Central memory CD8-positive, alpha-beta T cell (primary cell): ENCODE measurements around the gene LBH.

ENCODE experiments used
- ATAC-seq: fragments of 150-1000 bp; cut with Tn5 transposase; replicated peaks from 2 replicates; pipeline ENCODE4 v1.10.0; 2022; ENCODE audit warnings: mild to moderate bottlenecking, moderate FRiP score, moderate number of reproducible peaks; ENCODE audit not compliant: poor library complexity, severe bottlenecking; ENCODE audit errors: extremely low read depth
- DNase-seq, 2 donors: peaks; one replicate each; pipeline ENCODE4 v3.0.0; 2021; ENCODE audit warnings: low spot score in 2 of 2
- H3K27ac Mint-ChIP-seq: one replicate; pipeline ENCODE4 v1.8.0; 2022; ENCODE audit warnings: low read depth, mild to moderate bottlenecking, moderate library complexity, mixed read lengths
- H3K27me3 Mint-ChIP-seq: one replicate; pipeline ENCODE4 v1.8.0; 2022; ENCODE audit warnings: mixed read lengths
- H3K36me3 Mint-ChIP-seq: one replicate; pipeline ENCODE4 v1.8.0; 2022; ENCODE audit warnings: mild to moderate bottlenecking, moderate library complexity, mixed read lengths; ENCODE audit not compliant: insufficient read depth
- H3K4me1 Mint-ChIP-seq: one replicate; pipeline ENCODE4 v1.8.0; 2022; ENCODE audit warnings: mixed read lengths
- H3K4me3 Mint-ChIP-seq: one replicate; pipeline ENCODE4 v1.8.0; 2022; ENCODE audit warnings: mild to moderate bottlenecking, moderate library complexity, mixed read lengths
- H3K9me3 Mint-ChIP-seq: one replicate; pipeline ENCODE4 v1.8.0; 2022; ENCODE audit warnings: mixed read lengths

LBH gene

DNA sequence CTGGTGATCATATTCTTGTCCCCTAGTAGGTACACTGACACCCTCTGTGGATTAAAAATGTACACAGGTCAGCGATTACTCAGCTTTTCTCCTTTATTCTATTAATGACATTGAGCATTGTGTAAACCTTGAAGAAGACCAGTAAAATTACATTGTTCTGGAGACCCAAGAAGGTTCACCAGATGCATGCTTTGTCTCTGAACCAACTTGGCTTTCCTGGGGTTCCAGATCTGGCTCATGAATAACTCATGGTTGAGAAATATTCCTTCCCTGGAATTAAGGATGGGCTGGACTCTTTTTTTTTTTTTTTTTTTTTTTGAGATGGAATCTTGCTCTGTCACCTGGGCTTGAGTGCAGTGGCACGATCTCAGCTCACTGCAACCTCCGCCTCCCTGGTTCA, 11.9 kb downstream of the LBH start:
- Mint-ChIP-seq H3K9me3 (no peaks in the 10 kb centered on the region), H3K27me3 (no peaks in the 10 kb centered on the region), H3K4me3 (peak overlapping the region; percentile 50), H3K36me3 (peaks cover 67% of the 10 kb centered on the region), H3K4me1 (peaks cover 68% of the 10 kb centered on the region), H3K27ac (peak overlapping the region; percentile 62)
- ATAC-seq (no peak), DNase-seq (no peak)

DNA sequence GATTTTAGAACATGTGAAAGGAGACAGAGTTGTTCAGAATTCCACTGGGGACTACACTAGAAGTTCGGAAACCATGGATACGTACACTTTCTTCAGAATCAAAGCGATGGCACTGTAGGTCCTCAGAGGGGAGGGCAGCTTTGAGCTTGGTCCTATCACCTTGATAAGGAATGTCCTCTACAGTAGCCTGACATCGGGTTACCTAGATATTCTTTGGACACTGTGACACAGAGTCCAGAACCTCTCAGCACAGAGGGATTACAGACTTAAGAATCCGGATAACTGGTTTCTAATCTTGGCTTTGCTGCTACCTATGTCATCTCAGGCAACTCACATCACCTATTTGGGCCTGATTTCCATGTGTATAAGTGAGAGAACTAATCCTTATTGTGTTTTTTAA, 14.0 kb downstream of the LBH start:
- H3K27ac Mint-ChIP-seq = peak overlapping the region; percentile 92
- ATAC-seq = no peak

GRCh38 chr2:30248791-30249190, 17.5 kb downstream of the LBH start:
- no peak for DNase-seq
- H3K36me3 Mint-ChIP-seq = peaks cover 48% of the 10 kb centered on the region
- no peaks in the 10 kb centered on the region for H3K9me3 Mint-ChIP-seq
- no peaks in the 10 kb centered on the region for H3K27me3 Mint-ChIP-seq
- H3K27ac Mint-ChIP-seq = peak overlapping the region; percentile 62
- peak overlapping the region; percentile 21 for H3K4me3 Mint-ChIP-seq
- ATAC-seq = no peak
- H3K4me1 Mint-ChIP-seq = peaks cover 83% of the 10 kb centered on the region

More for the DNA sequence above, 14.0 kb downstream of the LBH start:
- Mint-ChIP-seq H3K27me3 (no peaks in the 10 kb centered on the region), H3K36me3 (peaks cover 61% of the 10 kb centered on the region), H3K4me1 (peaks cover 71% of the 10 kb centered on the region), H3K9me3 (no peaks in the 10 kb centered on the region), H3K4me3 (no peak overlapping the region)
- no peak for DNase-seq

GRCh38 chr2:30249354-30249753, 18.0 kb downstream of the LBH start:
- DNase-seq (no peak), ATAC-seq (no peak)
- Mint-ChIP-seq H3K9me3 (no peaks in the 10 kb centered on the region), H3K27ac (peak overlapping the region; percentile 62), H3K4me3 (peak overlapping the region; percentile 21), H3K36me3 (peaks cover 45% of the 10 kb centered on the region), H3K27me3 (no peaks in the 10 kb centered on the region), H3K4me1 (peaks cover 83% of the 10 kb centered on the region)

GRCh38 chr2:30250421-30250820, 19.1 kb downstream of the LBH start:
- H3K4me1 Mint-ChIP-seq = peaks cover 91% of the 10 kb centered on the region
- no peak overlapping the region for H3K27ac Mint-ChIP-seq
- no peak overlapping the region for H3K4me3 Mint-ChIP-seq
- ATAC-seq (no peak), DNase-seq (no peak)
- H3K27me3 Mint-ChIP-seq = no peaks in the 10 kb centered on the region
- H3K9me3 Mint-ChIP-seq = no peaks in the 10 kb centered on the region
- peaks cover 42% of the 10 kb centered on the region for H3K36me3 Mint-ChIP-seq

DNA sequence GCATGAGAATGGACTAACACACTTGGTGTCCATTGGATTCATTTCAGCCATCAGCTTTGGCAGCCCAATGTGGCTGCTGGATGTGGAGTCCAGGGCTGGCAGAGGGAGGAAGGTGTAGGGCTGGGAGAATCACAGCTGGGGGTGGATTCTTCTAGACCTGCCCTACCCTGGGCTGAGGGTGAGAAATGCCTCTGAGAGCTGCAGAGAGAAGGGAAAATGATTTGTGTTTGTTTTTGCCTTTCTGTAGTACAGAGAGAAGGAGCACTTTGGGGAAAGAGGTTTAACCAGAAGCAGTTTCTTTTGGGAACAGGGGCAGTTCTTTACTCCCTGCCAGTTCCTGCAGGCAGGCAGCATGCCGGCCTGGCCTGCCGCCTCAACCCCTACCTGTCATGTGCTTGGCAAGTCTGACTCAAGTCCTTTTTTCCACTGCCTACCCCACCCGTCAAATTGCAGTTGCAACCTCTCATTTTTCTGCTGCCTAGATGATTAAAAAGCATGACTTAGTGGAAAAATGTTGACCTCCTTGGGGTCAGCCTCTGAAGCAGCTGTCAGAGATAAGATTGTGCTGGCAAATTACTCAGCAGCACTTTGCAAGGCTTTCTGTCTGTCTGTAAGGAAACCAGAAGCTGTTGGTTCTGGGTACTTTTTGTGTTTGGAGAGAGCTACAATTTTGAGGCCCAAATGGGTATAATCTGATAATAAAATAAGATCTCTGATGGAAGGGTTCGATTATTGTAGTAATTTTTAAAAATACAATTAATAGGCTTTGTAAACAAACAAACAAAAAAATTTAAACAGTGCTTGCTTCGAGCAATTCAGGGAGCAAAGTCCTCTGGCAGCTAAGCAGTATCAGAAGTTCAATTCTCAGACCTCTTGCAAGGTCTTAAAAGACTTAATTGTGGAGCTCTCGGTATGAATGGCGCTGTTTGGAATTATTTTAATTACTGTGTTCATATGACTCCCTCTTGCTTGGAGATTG, 21.7 kb downstream of the LBH start:
- Mint-ChIP-seq H3K27ac (peak overlapping the region; percentile 86), H3K9me3 (no peaks in the 10 kb centered on the region), H3K36me3 (peaks cover 48% of the 10 kb centered on the region), H3K4me3 (peak overlapping the region; percentile 68), H3K27me3 (no peaks in the 10 kb centered on the region), H3K4me1 (peaks cover 94% of the 10 kb centered on the region)
- DNase-seq (no peak), ATAC-seq (peak; percentile 55)

GRCh38 chr2:30253873-30254684, 22.7 kb downstream of the LBH start:
- Mint-ChIP-seq H3K36me3 (peaks cover 52% of the 10 kb centered on the region), H3K9me3 (no peaks in the 10 kb centered on the region), H3K4me3 (no peak overlapping the region), H3K4me1 (peaks cover 91% of the 10 kb centered on the region), H3K27ac (peak overlapping the region; percentile 86), H3K27me3 (no peaks in the 10 kb centered on the region)
- no peak for DNase-seq
- ATAC-seq = no peak

GRCh38 chr2:30254685-30255001, 23.3 kb downstream of the LBH start:
- H3K27ac Mint-ChIP-seq = peak overlapping the region; percentile 79
- peaks cover 91% of the 10 kb centered on the region for H3K4me1 Mint-ChIP-seq
- DNase-seq = no peak
- no peaks in the 10 kb centered on the region for H3K9me3 Mint-ChIP-seq
- H3K4me3 Mint-ChIP-seq = no peak overlapping the region
- ATAC-seq = no peak
- peaks cover 55% of the 10 kb centered on the region for H3K36me3 Mint-ChIP-seq
- no peaks in the 10 kb centered on the region for H3K27me3 Mint-ChIP-seq

GRCh38 chr2:30255026-30255425, 23.7 kb downstream of the LBH start:
- H3K36me3 Mint-ChIP-seq = peaks cover 56% of the 10 kb centered on the region
- no peak for ATAC-seq
- no peak for DNase-seq
- peak overlapping the region; percentile 41 for H3K4me3 Mint-ChIP-seq
- peak overlapping the region; percentile 79 for H3K27ac Mint-ChIP-seq
- no peaks in the 10 kb centered on the region for H3K9me3 Mint-ChIP-seq
- H3K4me1 Mint-ChIP-seq = peaks cover 91% of the 10 kb centered on the region
- no peaks in the 10 kb centered on the region for H3K27me3 Mint-ChIP-seq

DNA sequence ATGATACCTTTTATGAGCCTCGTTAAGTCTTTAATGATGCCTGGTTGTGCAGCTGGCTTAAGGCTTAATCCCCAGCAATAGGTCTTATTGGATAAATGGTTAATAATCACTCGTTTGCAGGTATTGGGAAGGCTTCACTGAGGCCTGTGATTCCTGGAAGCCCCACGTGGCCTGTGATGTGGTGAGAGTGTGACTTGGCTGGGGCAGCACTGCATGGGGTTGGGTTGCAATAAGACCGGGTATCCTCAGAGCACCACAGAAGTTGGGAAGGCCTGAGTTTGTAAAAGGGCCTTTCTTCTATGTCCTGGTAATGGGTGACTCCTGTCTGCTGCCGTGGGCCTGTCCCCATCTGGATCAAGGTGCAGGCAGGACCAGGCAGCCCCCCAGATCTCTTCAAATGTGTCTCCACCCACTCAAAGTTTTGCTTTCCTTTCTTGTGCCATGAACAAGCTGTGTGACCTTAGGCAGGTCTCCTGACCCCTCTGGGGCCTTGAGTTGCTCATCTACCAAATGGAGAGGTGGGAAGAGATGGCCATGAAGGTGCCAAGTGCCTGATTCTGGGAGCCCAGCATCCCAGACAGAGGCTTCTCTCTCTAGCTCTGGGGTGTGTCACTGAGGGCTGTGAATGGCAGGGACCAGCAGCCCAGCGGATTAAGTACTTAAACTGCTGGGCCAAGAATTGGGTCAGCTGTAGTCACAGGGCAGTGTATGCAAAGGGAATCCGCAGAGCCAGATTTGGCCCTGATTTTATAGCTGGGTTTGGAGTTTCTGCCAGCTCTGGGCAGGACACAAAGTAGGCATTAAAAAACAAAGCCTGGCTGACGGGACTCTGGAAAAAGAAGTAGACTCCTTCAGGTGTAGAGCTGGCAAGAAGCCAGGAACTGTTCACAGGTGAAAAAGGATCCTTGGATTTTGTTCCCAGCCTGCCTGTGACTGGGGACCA, 24.4 kb downstream of the LBH start:
- no peak for DNase-seq
- Mint-ChIP-seq H3K27me3 (no peaks in the 10 kb centered on the region), H3K4me1 (peaks cover 91% of the 10 kb centered on the region), H3K27ac (peak overlapping the region; percentile 79), H3K4me3 (peak overlapping the region; percentile 41), H3K9me3 (no peaks in the 10 kb centered on the region), H3K36me3 (peaks cover 53% of the 10 kb centered on the region)
- ATAC-seq = no peak

DNA sequence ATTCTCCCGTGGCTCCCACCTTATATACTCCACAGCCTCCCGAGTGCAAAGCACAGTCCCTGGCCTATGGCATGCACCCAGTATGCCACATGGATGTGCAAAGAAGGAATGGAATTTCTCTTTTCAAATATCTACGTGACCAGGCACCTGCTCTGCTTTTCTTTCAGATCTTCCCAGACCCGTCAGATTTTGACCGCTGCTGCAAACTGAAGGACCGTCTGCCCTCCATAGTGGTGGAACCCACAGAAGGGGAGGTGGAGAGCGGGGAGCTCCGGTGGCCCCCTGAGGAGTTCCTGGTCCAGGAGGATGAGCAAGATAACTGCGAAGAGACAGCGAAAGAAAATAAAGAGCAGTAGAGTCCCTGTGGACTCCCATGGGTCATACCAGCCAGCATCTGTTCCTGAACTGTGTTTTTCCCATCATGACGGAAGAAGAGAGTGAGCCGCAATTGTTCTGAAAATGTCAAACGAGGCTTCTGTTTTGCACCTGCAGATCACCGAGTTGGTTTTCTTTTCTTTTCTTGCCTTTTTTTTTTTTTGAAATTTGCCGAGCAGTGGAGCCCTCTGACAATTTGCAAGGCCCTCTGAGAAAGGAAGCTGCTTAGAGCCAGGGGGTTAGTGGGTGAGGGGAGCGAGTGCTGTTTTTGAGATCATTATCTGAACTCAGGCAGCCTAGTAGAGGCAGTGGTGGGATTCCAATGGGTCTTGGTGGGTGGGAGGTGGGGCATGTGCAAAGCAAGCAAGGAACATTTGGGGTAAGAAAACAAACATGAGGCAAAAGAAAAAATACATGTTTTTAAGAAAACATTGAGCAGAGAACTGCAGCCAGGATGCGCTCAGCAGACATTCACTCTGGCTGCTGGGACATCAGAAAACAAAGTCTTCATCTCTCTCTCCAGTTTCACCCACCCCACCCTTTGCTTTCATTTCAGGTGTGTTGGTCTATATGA, 26.2 kb downstream of the LBH start:
- Mint-ChIP-seq H3K36me3 (peaks cover 46% of the 10 kb centered on the region), H3K4me3 (peak overlapping the region; percentile 32), H3K27ac (peak overlapping the region; percentile 59), H3K27me3 (no peaks in the 10 kb centered on the region), H3K4me1 (peaks cover 92% of the 10 kb centered on the region), H3K9me3 (no peaks in the 10 kb centered on the region)
- ATAC-seq = no peak
- DNase-seq = no peak
